Ascending aorta (tissue), 2 donors: ENCODE measurements around the gene RNF144B. TPM values are rescaled to one million over a fixed set of nuclear protein-coding genes. Genes with fewer than 3 reads are reported as not detected.
A peak's percentile ranks its signal among the peaks of the same experiment; 100 is the strongest.
"Not testable (repeated sequence)": the region's sequence is repeated elsewhere in the genome, so short reads cannot be mapped to it uniquely, and the experiment has no call there.

Experiments used
- DNase-seq, 2 donors: peaks; one replicate each; pipeline ENCODE4 v3.0.0-alpha.2; 2019; ENCODE audit warnings: low spot score in 2 of 2
- H3K27ac ChIP-seq, 2 donors: fragments of 200-600 bp; sonication (generic); one replicate each; pipeline ENCODE4 v1.5.1; 2016 to 2017; ENCODE audit warnings: mild to moderate bottlenecking in 1 of 2
- H3K27me3 ChIP-seq: fragments of 200-600 bp; sonication (generic); one replicate; pipeline ENCODE4 v1.5.1; 2017
- H3K36me3 ChIP-seq, 2 donors: fragments of 200-600 bp; sonication (generic); one replicate each; pipeline ENCODE4 v1.5.1; 2016
- H3K4me1 ChIP-seq, 2 donors: fragments of 200-600 bp; sonication (generic); one replicate each; pipeline ENCODE4 v1.5.1; 2016 to 2017; ENCODE audit warnings: mild to moderate bottlenecking in 1 of 2
- H3K4me3 ChIP-seq, 2 donors: fragments of 200-600 bp; sonication (generic); one replicate each; pipeline ENCODE4 v1.5.1; 2016 to 2017; ENCODE audit warnings: mild to moderate bottlenecking in 1 of 2
- H3K9me3 ChIP-seq, 2 donors: fragments of 200-600 bp; sonication (generic); one replicate each; pipeline ENCODE4 v1.5.1; 2016
- CTCF ChIP-seq, 3 experiments: fragments of 200-600 bp in 2 of 3; fragments of 450-650 bp in 1 of 3; sonication (generic) in 2 of 3; IDR thresholded peaks; one replicate each; pipeline ENCODE4 v1.5.1; 2016 to 2019; ENCODE audit warnings: antibody characterized with exemption in 3 of 3, mild to moderate bottlenecking in 1 of 3, moderate library complexity in 1 of 3
- intact Hi-C: fragments of 100-400 bp; cut with DNase I; formaldehyde crosslinking; loops from one replicate; pipeline ENCODE4 v1.15.1; 2023
- total RNA-seq: library from RNA; depleted of rRNA; stranded (reverse); fragments of >200 nt; gene quantifications from one replicate; pipeline ENCODE4 v1.1.0, GENCODE V29; 2016

Gene RNF144B
- total RNA-seq, 1 donor from 2014 or later = 52.3 TPM

GRCh38 chr6:18397701-18398100 lies 10.6 kb downstream of the RNF144B start:
- H3K4me1 ChIP-seq = no peaks in the 10 kb centered on the region
- no peak for DNase-seq
- no peak overlapping the region for H3K4me3 ChIP-seq
- H3K27me3 ChIP-seq = no peaks in the 10 kb centered on the region
- no peak for TF ChIP-seq CTCF (IDR thresholded peaks at IDR 0.05)
- intact Hi-C loops = no loop called here
- H3K36me3 ChIP-seq = peaks cover 0 to 6% of the 10 kb centered on the region in 2 donors
- no peaks in the 10 kb centered on the region for H3K9me3 ChIP-seq
- no peak overlapping the region for H3K27ac ChIP-seq

GRCh38 chr6:18398225-18398624 lies 11.1 kb downstream of the RNF144B start:
- H3K4me1 ChIP-seq, H3K4me3 ChIP-seq, DNase-seq, H3K27me3 ChIP-seq, intact Hi-C loops, H3K9me3 ChIP-seq, H3K27ac ChIP-seq, H3K36me3 ChIP-seq: not testable (repeated sequence)

GRCh38 chr6:18400831-18401446 lies 13.8 kb downstream of the RNF144B start:
- no peak for TF ChIP-seq CTCF (IDR thresholded peaks at IDR 0.05)
- intact Hi-C loops = no loop called here
- peaks cover 0 to under 1% of the 10 kb centered on the region in 2 donors for H3K4me1 ChIP-seq
- no peak overlapping the region for H3K4me3 ChIP-seq
- no peaks in the 10 kb centered on the region for H3K9me3 ChIP-seq
- peak overlapping the region; percentile 2 to 30 for H3K27ac ChIP-seq
- peaks cover 0 to 6% of the 10 kb centered on the region in 2 donors for H3K36me3 ChIP-seq
- DNase-seq = no peak
- H3K27me3 ChIP-seq = no peaks in the 10 kb centered on the region

- H3K27me3 ChIP-seq, DNase-seq, H3K27ac ChIP-seq, H3K36me3 ChIP-seq, intact Hi-C loops, H3K4me3 ChIP-seq, H3K9me3 ChIP-seq, H3K4me1 ChIP-seq: not testable (repeated sequence)
Measured at GRCh38 chr6:18404965-18405364, 17.8 kb downstream of the RNF144B start.

- DNase-seq = no peak
- intact Hi-C loops = no loop called here
- Histone ChIP-seq H3K4me1 (peaks cover 0 to 3% of the 10 kb centered on the region in 2 donors), H3K27ac (no peak overlapping the region), H3K4me3 (no peak overlapping the region), H3K9me3 (no peaks in the 10 kb centered on the region), H3K36me3 (peaks cover 0 to 3% of the 10 kb centered on the region in 2 donors), H3K27me3 (no peaks in the 10 kb centered on the region)
- no peak for TF ChIP-seq CTCF (IDR thresholded peaks at IDR 0.05)
Measured at GRCh38 chr6:18405477-18406293, 18.5 kb downstream of the RNF144B start.

GRCh38 chr6:18406955-18407749 lies 20.0 kb downstream of the RNF144B start:
- Histone ChIP-seq H3K36me3 (peaks cover 0 to 3% of the 10 kb centered on the region in 2 donors), H3K4me3 (no peak overlapping the region), H3K9me3 (no peaks in the 10 kb centered on the region), H3K27me3 (no peaks in the 10 kb centered on the region), H3K4me1 (peaks cover 0 to 3% of the 10 kb centered on the region in 2 donors), H3K27ac (no peak overlapping the region)
- DNase-seq = no peak
- TF ChIP-seq CTCF (IDR thresholded peaks at IDR 0.05) = no peak
- intact Hi-C loops = no loop called here

GRCh38 chr6:18409602-18410001 lies 22.5 kb downstream of the RNF144B start:
- intact Hi-C loops = loop anchor here (10.0 kb wide), 1 partner anchor 85 kb away; no protein-coding TSS in a partner anchor
- H3K36me3 ChIP-seq, DNase-seq, H3K9me3 ChIP-seq, H3K27ac ChIP-seq, H3K27me3 ChIP-seq, H3K4me3 ChIP-seq, H3K4me1 ChIP-seq: not testable (repeated sequence)
